ENCODE measurements around the gene ZNF470. TPM values are rescaled to one million over a fixed set of nuclear protein-coding genes. Genes with fewer than 3 reads are reported as not detected.

Gene ZNF470
- total RNA-seq, 1 experiment from 2014 or later, result 7.1 TPM

DNA sequence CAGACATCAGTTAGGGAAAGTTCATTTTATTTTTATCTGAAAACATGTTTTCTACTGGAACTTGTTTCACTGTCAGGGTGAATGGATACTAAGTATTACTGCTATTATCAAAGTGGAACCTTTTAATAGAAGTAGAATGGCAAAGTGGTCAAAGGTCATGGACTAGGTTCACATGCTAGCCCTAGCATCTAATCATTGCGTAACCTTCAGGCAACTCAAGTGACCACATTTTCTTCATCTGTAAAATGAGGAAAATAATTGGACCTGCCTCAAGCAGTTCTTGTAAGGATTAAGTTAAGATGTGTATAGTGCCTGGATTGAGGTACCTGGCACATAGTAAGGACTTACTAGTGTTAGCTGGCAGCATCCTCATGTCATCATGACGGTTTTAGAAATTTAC is 23.5 kb upstream of the ZNF470 start:
- H3K79me2 ChIP-seq (ENCODE audit: insufficient read depth, low read length), result no peaks in the 10 kb centered on the region
- WGBS (ENCODE audit: extremely low coverage, insufficient read length, low lambda C conversion rate), result no CpG with 5 or more reads among the region's 2 CpGs
- no peak overlapping the region for H3T11ph ChIP-seq (ENCODE audit: low read length)
- no peak overlapping the region for H4K91ac ChIP-seq (ENCODE audit: insufficient read length, low read depth, low read length)
- no peak overlapping the region for H2BK15ac ChIP-seq (ENCODE audit: low read depth, low read length)
- H3K56ac ChIP-seq (ENCODE audit: insufficient read length, low read depth, low read length), result no peak overlapping the region
- H2BK5ac ChIP-seq (ENCODE audit: insufficient read length, low read length), result no peak overlapping the region
- peaks cover 23% of the 10 kb centered on the region for H3K9me3 ChIP-seq (ENCODE audit: control insufficient read depth, low read depth, low read length)
- peaks cover 7% of the 10 kb centered on the region for H3K23me2 ChIP-seq (ENCODE audit: insufficient read length, low read depth, low read length, poor library complexity, severe bottlenecking)
- no peak overlapping the region for H2BK20ac ChIP-seq (ENCODE audit: low read depth, low read length, poor library complexity, severe bottlenecking)
- H4K5ac ChIP-seq (ENCODE audit: insufficient read length, low read depth, low read length), result no peak overlapping the region
- no peak overlapping the region for H3K4ac ChIP-seq (ENCODE audit: low read depth, low read length)
- H3K18ac ChIP-seq (ENCODE audit: insufficient read length, low read depth, low read length), result no peak overlapping the region
- H3K9ac ChIP-seq (ENCODE audit: extremely low read depth, insufficient read length, low read length), result no peak overlapping the region
- no peaks in the 10 kb centered on the region for H3K79me1 ChIP-seq (ENCODE audit: insufficient read depth, low read depth, low read length, poor library complexity, severe bottlenecking)
- H3K36me3 Mint-ChIP-seq (ENCODE audit: insufficient read depth in 1 of 3, low read depth in 3 of 3), result peaks cover 44 to 58% (median 50%) of the 10 kb centered on the region in 3 experiments
- no peak overlapping the region for H2BK120ac ChIP-seq (ENCODE audit: low read depth, low read length, poor library complexity, severe bottlenecking)
- no peak overlapping the region for H3K4me2 ChIP-seq (ENCODE audit: insufficient read depth, insufficient read length, low read length)
- no peaks in the 10 kb centered on the region; the same call in 1 of the 2 replicates for H3K27me3 ChIP-seq (ENCODE audit: insufficient read depth, low read length)
- no peak overlapping the region for H2AFZ ChIP-seq (ENCODE audit: low read length)
- no peak overlapping the region for H3K27ac Mint-ChIP-seq
- H2BK12ac ChIP-seq (ENCODE audit: insufficient read length, low read depth, low read length), result no peak overlapping the region
- H3K4me1 Mint-ChIP-seq, result no peaks in the 10 kb centered on the region; a peak in 1 of 4 replicates
- H2AK5ac ChIP-seq (ENCODE audit: insufficient read length, low read length), result no peak overlapping the region
- H3K27ac ChIP-seq (ENCODE audit: insufficient read length, low read depth, low read length), result no peak overlapping the region
- H3K23ac ChIP-seq (ENCODE audit: insufficient read length, low read depth, low read length), result no peak overlapping the region
- H3K4me1 ChIP-seq (ENCODE audit: insufficient read depth, low read length), result no peaks in the 10 kb centered on the region; the same call in 1 of the 2 replicates
- no peaks in the 10 kb centered on the region for H4K20me1 ChIP-seq (ENCODE audit: control insufficient read depth, insufficient read depth, insufficient read length)
- DNase-seq, result no peak
- no peak overlapping the region for H3K4me3 Mint-ChIP-seq
- H3K14ac ChIP-seq (ENCODE audit: insufficient read depth, low read length), result no peak overlapping the region
- H3K9me3 Mint-ChIP-seq, result peaks cover 80 to 81% of the 10 kb centered on the region in 2 experiments
- H4K8ac ChIP-seq (replicated peaks; ENCODE audit: insufficient read length, low read depth, low read length), result no peak overlapping the region
- TF ChIP-seq, protein P1, sequence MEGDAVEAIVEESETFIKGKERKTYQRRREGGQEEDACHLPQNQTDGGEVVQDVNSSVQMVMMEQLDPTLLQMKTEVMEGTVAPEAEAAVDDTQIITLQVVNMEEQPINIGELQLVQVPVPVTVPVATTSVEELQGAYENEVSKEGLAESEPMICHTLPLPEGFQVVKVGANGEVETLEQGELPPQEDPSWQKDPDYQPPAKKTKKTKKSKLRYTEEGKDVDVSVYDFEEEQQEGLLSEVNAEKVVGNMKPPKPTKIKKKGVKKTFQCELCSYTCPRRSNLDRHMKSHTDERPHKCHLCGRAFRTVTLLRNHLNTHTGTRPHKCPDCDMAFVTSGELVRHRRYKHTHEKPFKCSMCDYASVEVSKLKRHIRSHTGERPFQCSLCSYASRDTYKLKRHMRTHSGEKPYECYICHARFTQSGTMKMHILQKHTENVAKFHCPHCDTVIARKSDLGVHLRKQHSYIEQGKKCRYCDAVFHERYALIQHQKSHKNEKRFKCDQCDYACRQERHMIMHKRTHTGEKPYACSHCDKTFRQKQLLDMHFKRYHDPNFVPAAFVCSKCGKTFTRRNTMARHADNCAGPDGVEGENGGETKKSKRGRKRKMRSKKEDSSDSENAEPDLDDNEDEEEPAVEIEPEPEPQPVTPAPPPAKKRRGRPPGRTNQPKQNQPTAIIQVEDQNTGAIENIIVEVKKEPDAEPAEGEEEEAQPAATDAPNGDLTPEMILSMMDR (conservative IDR thresholded peaks at IDR 0.05), result no peak
- peaks cover 10% of the 10 kb centered on the region for H3K27me3 Mint-ChIP-seq (ENCODE audit: low read depth)

Data from H9 (cell line).